Activated CD4-positive, alpha-beta T cell treated with anti-CD3 and anti-CD28 coated beads, Interleukin-2, amount 50 U/mL, for 16 hours (primary cell): ENCODE measurements around the gene OR2AP1.
"Not testable (repeated sequence)": the region's sequence is repeated elsewhere in the genome, so short reads cannot be mapped to it uniquely, and the experiment has no call there.

Source experiments
- DNase-seq: peaks from one replicate; pipeline ENCODE4 v3.0.0-alpha.2; 2020

Gene OR2AP1

DNA sequence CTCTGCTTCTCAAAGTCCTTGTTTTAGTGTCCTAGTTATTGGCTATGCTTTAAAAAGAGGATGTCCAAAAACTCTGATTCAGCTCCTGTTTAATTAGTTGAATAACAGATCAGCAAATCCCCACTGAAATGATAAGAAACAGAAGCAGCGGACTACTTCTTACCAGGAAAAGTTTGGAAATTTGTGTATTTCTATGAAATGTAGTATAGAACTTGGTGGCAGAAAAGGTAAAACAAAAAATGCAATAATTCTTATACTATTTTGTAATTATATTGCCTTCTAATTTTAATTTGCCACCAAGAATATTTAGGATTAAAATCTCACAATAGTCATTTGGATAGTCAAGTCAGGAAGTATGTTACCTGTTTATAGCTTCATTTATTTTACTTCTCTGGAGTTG, at the start of gene OR2AP1:
TSS of gene OR2AP1 (plus strand) at position 301 of the 400 bp plus-strand sequence. CDS start 1,947 bp downstream, outside the sequence.
- DNase-seq: no peak

DNA sequence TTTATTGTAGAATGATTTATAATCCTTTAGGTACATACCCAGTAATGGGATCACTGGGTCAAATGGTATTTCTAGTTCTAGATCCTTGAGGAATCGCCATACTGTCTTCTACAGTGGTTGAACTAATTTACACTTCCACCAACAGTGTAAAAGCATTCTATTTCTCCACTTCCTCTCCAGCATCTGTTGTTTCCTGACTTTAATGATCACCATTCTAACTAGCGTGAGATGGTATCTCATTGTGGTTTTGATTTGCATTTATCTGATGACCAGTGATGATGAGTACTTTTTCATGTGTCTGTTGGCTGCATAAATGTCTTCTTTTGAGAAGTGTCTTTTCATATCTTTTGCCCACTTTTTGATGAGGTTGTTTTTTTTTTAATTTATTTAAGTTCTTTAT, 24.0 kb upstream of the OR2AP1 start:
- DNase-seq: not testable (repeated sequence)

DNA sequence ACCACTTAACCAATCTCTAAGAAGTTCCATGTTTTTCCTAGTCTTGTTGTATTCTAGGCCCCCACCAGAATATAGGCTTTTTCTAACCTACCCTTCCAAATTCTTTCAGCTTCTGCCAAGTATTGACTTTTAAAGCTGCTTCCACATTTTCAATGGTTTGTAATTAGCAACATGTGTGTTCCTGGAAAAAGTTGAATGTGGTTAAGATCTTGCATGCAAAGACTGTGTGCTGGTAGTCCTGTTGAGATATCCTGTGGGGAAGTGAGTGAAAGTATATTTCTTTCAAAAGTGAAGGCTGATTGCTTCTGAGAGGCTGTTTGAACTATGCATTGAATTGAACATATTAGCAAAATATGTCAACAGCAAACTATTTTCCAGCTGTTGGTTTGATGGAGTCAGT, 23.5 kb upstream of the OR2AP1 start:
- no peak for DNase-seq

DNA sequence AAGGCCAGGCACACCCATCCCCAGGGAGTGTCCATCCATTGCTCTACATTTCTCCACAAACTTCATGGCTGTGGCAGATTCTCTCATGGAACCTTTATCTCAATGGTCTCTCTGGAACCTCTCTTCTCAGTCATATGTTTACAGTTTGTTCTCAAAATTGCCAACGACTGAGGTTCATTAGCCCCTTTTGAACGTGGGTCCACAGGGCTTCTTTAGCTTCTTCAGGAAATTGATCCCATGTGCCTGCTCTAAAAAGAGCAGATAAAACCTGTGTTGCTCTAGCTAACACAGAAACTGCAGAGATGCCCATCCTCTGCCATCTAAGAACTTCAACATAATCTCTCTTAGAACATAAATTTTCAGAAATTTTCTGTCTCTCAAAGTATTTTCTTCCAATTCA, 23.0 kb upstream of the OR2AP1 start, which contains the start of gene OR6C4:
TSS of gene OR6C4 (plus strand) at position 301 of the 400 bp plus-strand sequence. CDS start 1,625 bp downstream, outside the sequence.
- DNase-seq: no peak

DNA sequence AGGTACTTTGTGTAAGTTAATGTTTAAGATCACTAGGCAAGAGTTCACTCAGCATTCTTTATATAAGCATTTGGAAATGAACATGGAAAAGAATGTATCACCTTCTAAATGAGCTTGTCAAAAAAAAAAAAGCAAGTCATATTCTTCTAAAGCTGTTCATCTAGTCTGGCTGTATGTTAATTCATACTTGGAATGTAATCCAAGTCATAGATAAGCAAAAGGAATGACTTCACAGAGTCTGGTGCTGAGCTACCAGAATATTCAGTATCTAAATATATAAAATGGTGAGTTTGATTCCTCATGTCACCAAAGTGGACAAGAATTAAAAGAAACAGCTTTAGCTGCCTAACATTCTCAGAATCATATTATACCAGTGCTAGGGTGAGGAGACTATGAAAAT, 18.0 kb upstream of the OR2AP1 start:
- no peak for DNase-seq

DNA sequence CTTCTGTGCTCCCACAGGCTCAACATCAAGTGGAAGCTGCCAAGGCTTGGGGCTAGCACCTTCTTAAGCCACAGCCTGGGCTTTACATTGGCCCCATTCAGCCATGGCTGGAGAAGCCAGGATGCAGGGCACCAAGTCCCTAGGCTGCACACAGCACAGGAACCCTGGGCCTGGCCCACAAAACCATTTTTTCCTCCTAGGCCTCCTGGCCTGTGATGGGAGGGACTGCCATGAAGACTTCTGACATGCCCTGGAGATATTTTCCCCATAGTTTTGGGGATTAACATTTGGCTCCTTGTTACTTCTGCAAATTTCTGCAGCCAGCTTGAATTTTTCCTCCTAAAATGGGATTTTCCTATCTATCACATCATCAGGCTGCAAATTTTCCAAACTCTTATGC, 2.2 kb upstream of the OR2AP1 start:
- DNase-seq: not testable (repeated sequence)

DNA sequence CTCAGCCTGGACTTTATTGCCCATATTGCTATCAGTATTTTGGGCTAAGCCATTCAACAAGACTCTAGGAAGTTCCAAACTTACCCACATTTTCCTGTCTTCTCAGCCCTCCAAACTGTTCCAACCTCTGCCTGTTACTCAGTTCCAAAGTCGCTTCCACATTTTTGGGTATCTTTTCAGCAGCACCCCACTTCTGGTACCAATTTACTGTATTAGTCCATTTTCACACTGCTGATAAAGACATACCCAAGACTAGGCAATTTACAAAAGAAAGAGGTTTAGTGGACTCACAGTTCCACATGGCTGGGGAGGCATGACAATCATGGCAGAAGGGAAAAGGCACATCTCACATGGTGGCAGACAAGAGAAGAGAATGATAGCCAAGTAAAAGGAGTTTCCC, 1.6 kb upstream of the OR2AP1 start:
- not testable (repeated sequence) for DNase-seq

DNA sequence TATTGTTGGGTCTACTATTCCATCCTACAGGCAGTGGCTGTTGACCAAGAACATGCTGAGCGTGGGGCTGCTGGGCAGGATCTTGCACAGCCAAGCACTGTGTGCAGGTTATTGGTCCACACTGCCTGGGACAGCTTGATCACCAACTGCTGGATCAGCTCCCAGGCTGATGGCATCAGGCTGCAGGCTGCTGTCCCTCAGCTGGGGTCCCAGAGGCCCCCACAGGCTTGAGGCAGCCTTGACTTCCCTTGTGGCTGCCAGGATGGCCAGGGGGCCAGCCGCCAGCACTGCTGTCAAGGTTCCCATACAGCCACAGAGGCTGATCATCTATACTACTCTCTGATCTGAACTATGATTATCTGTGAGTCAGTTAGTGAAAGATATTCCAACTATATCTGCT, 9.8 kb downstream of the OR2AP1 start:
- no peak for DNase-seq

DNA sequence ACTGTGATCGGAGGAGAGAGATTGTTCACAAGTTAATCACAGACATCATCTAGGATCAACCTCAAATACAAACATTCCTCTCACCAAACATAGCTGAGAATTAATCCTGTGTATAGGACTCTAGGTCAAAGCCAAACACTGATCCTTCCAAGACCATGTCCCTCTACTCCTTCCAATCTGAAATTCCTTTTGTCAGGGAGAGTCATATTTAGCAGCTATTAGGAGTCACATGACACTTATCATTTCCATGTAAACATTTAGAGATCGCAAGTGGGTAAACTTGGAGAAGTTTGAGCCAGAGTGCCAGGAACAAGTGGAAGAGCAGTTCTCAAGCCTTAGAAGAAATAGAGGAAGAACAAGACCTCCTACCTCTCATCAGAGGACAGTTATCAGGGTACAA, 13.5 kb downstream of the OR2AP1 start:
- no peak for DNase-seq

DNA sequence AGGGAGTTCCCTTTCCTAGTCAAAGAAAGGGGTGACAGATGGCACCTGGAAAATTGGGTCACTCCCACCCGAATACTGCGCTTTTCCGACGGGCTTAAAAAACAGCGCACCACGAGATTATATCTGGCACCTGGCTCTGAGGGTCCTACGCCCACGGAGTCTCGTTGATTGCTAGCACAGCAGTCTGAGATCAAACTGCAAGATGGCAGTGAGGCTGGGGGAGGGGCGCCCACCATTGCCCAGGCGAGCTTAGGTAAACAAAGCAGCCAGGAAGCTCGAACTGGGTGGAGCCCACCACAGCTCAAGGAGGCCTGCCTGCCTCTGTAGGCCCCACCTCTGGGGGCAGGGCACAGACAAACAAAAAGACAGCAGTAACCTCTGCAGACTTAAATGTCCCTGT, 17.9 kb downstream of the OR2AP1 start:
- DNase-seq: not testable (repeated sequence)

DNA sequence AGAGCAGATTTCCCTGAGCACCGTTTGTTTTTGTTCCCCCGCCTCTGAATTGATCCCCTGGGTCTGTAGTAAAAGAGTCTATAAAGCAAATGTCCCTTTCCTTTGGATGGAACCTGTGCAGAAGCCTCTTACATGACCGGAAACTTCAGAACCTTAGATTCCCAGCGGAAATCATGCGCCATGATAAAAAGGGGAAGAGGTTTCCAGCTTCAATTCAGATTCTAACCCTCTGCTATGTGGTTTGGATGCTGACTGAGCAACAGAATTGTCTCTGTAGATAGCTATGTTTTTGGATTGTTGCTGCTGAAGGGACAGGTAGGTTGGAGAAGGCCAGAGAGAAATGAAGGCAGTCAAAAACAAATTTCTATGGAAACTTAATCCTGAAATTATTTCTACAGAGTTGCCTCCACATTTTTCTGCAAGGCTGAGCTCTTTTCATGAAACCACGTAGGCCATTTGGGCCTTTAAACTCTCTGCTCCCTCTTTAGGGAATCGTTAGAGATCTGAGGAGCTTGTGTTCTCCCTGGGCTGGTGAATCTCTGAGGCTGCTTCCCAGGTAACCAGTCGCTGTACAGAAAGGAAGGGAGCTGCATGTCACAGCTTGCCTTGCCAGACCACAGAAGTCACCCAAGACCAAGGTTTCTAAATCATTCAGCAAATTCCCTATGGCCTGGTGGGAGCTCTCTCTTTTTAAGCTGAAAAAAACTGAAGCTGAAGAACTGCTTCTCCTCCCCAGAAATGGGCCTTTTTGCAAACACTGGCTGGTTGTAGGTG, 35.7 kb downstream of the OR2AP1 start:
- DNase-seq: no peak

DNA sequence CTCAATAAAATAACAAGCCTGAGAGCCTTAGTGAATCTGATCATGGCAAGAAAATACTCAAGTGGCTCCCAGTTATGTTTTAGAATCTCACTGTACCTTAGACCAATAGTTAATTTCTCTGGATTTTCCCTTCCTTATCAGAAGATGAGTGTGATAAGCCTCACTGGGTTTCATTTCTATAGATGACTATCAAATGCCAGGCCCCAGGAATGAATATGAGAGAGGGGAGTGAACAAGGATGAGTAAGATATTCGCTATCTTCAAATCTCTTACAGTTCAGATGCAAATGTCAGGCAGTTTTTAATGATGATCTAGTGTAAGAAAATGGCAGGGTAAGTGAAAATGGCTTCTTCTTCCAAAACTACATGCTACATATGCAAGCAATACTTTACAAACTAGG, 38.3 kb downstream of the OR2AP1 start:
- DNase-seq: no peak

DNA sequence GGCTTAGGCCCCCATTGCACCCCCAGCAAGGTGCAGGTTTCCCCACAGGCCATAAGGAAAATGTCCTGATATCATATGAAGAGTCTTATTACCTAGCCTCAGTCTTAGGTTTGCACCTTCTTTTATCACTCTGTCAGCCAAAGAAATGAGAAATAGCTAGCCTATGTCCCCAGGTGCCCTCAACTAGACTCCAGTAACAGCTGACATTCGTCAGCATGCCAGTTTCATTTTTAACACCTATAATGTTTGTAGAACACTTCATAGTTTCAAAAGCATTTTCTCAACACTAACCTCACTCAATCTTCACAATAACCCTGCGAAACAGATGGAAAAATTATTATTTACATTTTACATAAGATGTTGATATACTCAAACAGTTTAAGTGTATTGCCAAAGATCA, 40.4 kb downstream of the OR2AP1 start:
- no peak for DNase-seq

DNA sequence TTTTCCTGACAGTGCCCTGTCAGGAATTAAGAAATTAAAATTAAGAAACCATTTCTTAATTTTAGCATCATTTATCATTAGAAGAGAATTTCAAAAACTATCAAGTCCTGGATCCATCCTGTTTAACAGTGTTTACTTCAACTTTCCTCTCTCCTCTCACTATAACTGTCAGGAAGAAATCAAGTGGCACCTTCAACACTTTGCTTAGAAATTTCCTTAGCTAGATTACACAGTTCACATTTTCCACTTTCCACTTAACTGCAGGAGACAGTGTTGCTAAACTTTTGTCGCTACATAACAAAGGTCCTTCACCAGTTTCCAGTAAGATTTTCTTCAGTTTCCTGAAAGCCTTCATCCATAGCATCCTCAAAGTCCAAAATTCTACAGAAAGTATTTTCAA, 42.5 kb downstream of the OR2AP1 start:
- no peak for DNase-seq

DNA sequence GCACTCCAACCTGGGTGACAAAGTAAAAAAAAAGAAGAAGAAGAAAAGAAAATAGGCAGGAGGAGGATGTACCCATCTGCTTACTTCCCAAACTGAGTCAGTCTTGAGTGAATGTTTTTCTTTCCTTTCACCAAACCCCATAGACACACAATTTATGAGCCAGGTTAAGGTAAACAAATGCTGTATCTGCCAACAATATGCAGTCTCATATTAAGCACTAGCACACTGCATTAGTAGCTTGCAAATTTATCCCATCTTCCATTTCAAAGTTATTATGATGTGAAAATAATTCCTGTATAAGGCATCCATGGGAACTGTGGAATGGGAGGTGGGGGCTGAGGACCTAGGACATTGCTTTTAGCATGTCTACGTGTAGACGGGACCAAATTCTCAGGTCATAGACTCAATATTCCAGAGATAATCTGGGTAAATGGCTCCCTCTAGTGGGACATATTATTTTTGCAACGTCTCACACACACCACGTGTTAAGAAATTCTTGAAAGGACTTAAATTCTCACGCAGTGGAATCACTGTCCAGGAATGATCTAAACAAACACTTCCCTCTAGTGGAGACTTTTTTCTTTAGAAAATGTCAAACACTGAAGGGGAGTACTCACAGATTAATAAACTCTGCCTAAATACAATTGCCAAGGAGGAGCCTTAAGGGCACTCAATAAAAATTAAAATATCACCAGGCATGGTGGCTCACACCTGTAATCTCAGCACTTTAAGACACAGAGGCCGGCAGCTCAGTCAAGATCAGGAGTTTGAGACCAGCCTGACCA, 47.3 kb downstream of the OR2AP1 start:
- DNase-seq: peak; percentile 84

DNA sequence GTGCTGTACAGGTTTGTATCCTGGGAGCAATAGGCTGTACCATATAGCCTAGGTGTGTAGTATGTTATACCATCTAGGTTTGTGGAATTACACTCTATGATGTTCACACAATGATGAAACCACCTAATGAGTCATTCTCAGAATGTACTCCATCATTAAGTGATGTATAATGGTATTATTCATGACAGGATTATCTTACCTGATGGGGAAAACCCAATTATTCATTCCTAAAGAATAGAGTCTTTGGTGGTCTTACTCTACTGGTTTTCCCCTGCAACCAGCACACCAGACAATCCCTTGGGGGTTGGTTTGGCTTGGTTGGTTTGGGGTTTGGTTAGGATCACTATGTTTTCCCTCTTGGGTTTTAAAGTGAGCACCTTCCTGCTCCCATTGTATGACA, 51.8 kb downstream of the OR2AP1 start:
- DNase-seq: peak; percentile 67
